K562 treated with DMSO at 1 percent for 4 hours (cell line): ENCODE measurements around the gene VKORC1L1. TPM values are rescaled to one million over a fixed set of nuclear protein-coding genes. Genes with fewer than 3 reads are reported as not detected.

Experiments
- total RNA-seq: library from RNA; unstranded; fragments of 300-600 nt; gene quantifications from 2 replicates; pipeline ENCODE4 v1.2.3, GENCODE V29; 2022; ENCODE audit not compliant: insufficient read depth

Gene VKORC1L1
- 13.6 and 15.7 TPM in 2 replicates for total RNA-seq

GRCh38 chr7:65872776-65873581, at the start of gene VKORC1L1:
VKORC1L1 (plus strand) TSS chr7:65873074; CDS start chr7:65873372, 298 bp downstream.

GRCh38 chr7:65981965-65982792, 109.3 kb downstream of the VKORC1L1 start, which contains the start of gene GUSB:
GUSB (minus strand) TSS chr7:65982213; CDS start chr7:65982183, 30 bp downstream.

Other genes starting within 250 kb of the VKORC1L1 start
- 141 and 151 TPM in 2 replicates for gene GUSB, start 109.1 kb downstream of the VKORC1L1 start, total RNA-seq
- gene ASL, start 202.7 kb downstream of the VKORC1L1 start, total RNA-seq: 23.8 and 31.0 TPM in 2 replicates
- gene CRCP, start 241.8 kb downstream of the VKORC1L1 start, total RNA-seq: 24.5 and 27.3 TPM in 2 replicates